Stomach (tissue), 4 donors: ENCODE data around the gene ENPP4.

Experiments
- CTCF ChIP-seq, 7 experiments: fragments of 450-650 bp in 4 of 7; fragments of 200-600 bp in 3 of 7; sonication (generic) in 3 of 7; IDR thresholded peaks; one replicate each; pipeline ENCODE4 v1.5.1; 2016 to 2019; ENCODE audit warnings: antibody characterized with exemption in 7 of 7, control low read depth in 2 of 7, mild to moderate bottlenecking in 1 of 7
- EP300 ChIP-seq: sonication (generic); formaldehyde crosslinking; IDR thresholded peaks from one replicate; pipeline ENCODE4 v1.6.1; 2017; ENCODE audit warnings: antibody characterized with exemption
- POLR2A ChIP-seq, 4 donors: fragments of 450-650 bp; IDR thresholded peaks; one replicate each; pipeline ENCODE4 v1.6.1; 2016; ENCODE audit warnings: antibody characterized with exemption in 4 of 4, control low read depth in 2 of 4, mild to moderate bottlenecking in 1 of 4, moderate library complexity in 1 of 4
- POLR2AphosphoS5 ChIP-seq, 3 donors: sonication (generic); formaldehyde crosslinking; IDR thresholded peaks; one replicate each; pipeline ENCODE4 v1.6.1; 2016; ENCODE audit warnings: antibody characterized with exemption in 3 of 3

DNA sequence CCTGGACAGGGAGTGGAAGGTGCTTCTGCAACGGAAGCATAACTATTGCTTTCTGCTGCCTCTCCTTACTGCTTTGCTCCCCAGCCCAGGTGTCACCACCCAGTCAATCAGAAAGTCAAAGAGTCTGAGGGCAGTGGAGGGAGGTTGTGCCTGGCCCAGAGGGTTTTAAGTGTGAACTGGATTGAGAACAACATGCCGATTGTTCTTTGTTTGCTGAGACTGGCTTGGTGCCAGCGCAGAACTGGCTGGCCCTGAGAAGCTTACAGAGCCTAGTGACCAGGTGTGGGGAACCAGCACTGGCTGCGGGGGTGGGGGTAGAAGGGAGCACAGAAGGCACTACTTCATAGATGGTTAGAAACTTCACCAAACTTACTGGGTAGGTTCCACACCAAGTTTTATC lies 31.1 kb upstream of the ENPP4 start:
- TF ChIP-seq POLR2A (IDR thresholded peaks at IDR 0.05) (no peak), CTCF (IDR thresholded peaks at IDR 0.05) (no peak), EP300 (no peak), POLR2AphosphoS5 (IDR thresholded peaks at IDR 0.05) (no peak)
